Fibroblast of pulmonary artery (primary cell): ENCODE results near the gene ATN1.
"Not testable (repeated sequence)": the region's sequence is repeated elsewhere in the genome, so short reads cannot be mapped to it uniquely, and the experiment has no call there.

ENCODE experiments used
- DNase-seq: peaks from one replicate; pipeline ENCODE4 v3.0.0-alpha.2; 2010; ENCODE audit warnings: low read depth
- H3K4me3 ChIP-seq: replicated peaks from 2 replicates; pipeline ENCODE4 v1.5.1; 2011; ENCODE audit warnings: low read depth, mild to moderate bottlenecking, control low read depth, low read length, moderate library complexity
- CTCF ChIP-seq: IDR thresholded peaks from 2 replicates; pipeline ENCODE4 v1.5.1; 2011; ENCODE audit warnings: mild to moderate bottlenecking, control low read depth, low read length, inconsistent platforms; ENCODE audit errors: missing control alignments

ATN1 gene

GRCh38 chr12:6888360-6888759, 39.4 kb upstream of the ATN1 start:
- H3K4me3 ChIP-seq: no peak overlapping the region
- no peak for DNase-seq
- no peak for TF ChIP-seq CTCF

- DNase-seq, H3K4me3 ChIP-seq: not testable (repeated sequence)
Observed at GRCh38 chr12:6888794-6889193, 39.0 kb upstream of the ATN1 start.

GRCh38 chr12:6889775-6890573, 37.8 kb upstream of the ATN1 start:
- not testable (repeated sequence) for H3K4me3 ChIP-seq, DNase-seq

GRCh38 chr12:6890789-6891645, 36.7 kb upstream of the ATN1 start:
- peak overlapping the region; percentile 50 for H3K4me3 ChIP-seq
- peak; percentile 97 for DNase-seq
- peak; percentile 43 for TF ChIP-seq CTCF

GRCh38 chr12:6891646-6892001, 36.1 kb upstream of the ATN1 start:
- no peak for TF ChIP-seq CTCF
- peak overlapping the region; percentile 50 for H3K4me3 ChIP-seq
- no peak for DNase-seq

- H3K4me3 ChIP-seq: not testable (repeated sequence)
Observed at GRCh38 chr12:6892683-6893082, 35.1 kb upstream of the ATN1 start.

GRCh38 chr12:6894321-6894720, 33.4 kb upstream of the ATN1 start:
- no peak overlapping the region for H3K4me3 ChIP-seq
- DNase-seq: no peak
- no peak for TF ChIP-seq CTCF

More at GRCh38 chr12:6892683-6893082, 35.1 kb upstream of the ATN1 start:
- DNase-seq: not testable (repeated sequence)

GRCh38 chr12:6896846-6897435, 30.8 kb upstream of the ATN1 start:
- no peak for DNase-seq

More at GRCh38 chr12:6896846-6897435, 30.8 kb upstream of the ATN1 start:
- no peak overlapping the region for H3K4me3 ChIP-seq
- no peak for TF ChIP-seq CTCF
